ENCODE results near the gene CAMTA1.

The CAMTA1 gene

DNA sequence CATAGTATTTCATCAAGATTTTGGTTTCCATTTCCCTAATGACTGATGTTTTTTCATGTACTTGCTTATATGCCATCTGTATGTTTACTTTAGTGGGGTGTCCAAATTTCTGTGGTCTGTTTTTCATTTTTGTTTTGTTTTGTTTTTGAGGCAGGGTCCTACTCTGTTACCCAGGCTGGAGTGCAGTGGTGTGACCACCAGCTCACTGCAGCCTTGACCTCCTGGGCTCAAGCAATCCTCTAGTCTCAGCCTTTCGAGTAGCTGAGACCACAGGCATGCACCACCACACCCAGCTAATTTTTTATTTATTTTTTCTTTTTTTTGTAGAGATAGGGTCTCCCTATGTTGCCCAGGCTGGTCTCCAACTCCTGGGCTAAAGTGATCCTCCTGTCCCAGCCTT is 607.9 kb downstream of the CAMTA1 start:
- DNase-seq (ENCODE audit: low read depth), result no peak
- no peak overlapping the region for H3K4me3 ChIP-seq (ENCODE audit: low read depth, low read length)
- TF ChIP-seq, protein P1, sequence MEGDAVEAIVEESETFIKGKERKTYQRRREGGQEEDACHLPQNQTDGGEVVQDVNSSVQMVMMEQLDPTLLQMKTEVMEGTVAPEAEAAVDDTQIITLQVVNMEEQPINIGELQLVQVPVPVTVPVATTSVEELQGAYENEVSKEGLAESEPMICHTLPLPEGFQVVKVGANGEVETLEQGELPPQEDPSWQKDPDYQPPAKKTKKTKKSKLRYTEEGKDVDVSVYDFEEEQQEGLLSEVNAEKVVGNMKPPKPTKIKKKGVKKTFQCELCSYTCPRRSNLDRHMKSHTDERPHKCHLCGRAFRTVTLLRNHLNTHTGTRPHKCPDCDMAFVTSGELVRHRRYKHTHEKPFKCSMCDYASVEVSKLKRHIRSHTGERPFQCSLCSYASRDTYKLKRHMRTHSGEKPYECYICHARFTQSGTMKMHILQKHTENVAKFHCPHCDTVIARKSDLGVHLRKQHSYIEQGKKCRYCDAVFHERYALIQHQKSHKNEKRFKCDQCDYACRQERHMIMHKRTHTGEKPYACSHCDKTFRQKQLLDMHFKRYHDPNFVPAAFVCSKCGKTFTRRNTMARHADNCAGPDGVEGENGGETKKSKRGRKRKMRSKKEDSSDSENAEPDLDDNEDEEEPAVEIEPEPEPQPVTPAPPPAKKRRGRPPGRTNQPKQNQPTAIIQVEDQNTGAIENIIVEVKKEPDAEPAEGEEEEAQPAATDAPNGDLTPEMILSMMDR (IDR thresholded peaks at IDR 0.05; ENCODE audit: insufficient read depth, low read depth, low read length, missing control alignments), result no peak

GRCh38 chr1:7395251-7395650 is 610.0 kb downstream of the CAMTA1 start:
- DNase-seq (ENCODE audit: low read depth), result no peak
- TF ChIP-seq, protein P1 (IDR thresholded peaks at IDR 0.05; ENCODE audit: insufficient read depth, low read depth, low read length, missing control alignments), result no peak
- H3K4me3 ChIP-seq (ENCODE audit: low read depth, low read length), result no peak overlapping the region

GRCh38 chr1:7398982-7399381 is 613.7 kb downstream of the CAMTA1 start:
- no peak for DNase-seq (ENCODE audit: low read depth)

DNA sequence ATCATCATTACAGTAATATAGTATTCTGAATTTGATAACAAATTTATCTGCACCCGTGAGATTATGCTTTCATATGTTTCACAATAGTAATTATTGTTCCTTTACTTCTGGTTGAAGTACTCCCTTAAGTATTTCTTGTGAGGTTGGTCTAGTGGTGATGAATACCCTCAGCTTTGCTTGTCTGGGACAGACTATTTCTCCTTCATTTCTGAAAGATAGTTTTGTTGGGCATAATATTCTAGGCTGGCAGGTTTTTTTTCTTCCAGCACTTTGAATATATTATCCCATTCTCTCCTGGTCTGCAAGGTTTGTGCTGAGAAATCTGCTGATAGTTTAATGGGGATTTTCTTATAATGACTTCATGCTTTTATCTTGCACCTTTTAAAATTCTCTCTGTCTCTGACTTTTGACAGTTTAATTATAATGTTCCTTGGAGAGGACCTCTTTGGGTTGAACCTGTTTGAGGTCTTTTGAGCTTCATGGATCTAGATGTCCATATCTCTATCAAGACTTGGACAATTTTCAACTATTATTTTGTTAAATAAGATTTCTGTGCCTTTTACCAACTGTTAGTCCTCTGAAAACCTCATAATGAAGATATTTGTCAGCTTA is 614.4 kb downstream of the CAMTA1 start:
- no peak for DNase-seq (ENCODE audit: low read depth)
- TF ChIP-seq, protein P1 (IDR thresholded peaks at IDR 0.05; ENCODE audit: insufficient read depth, low read depth, low read length, missing control alignments), result no peak
- H3K4me3 ChIP-seq (ENCODE audit: low read depth, low read length), result no peak overlapping the region

More at GRCh38 chr1:7398982-7399381, 613.7 kb downstream of the CAMTA1 start:
- H3K4me3 ChIP-seq (ENCODE audit: low read depth, low read length), result no peak overlapping the region
- TF ChIP-seq, protein P1 (IDR thresholded peaks at IDR 0.05; ENCODE audit: insufficient read depth, low read depth, low read length, missing control alignments), result no peak

DNA sequence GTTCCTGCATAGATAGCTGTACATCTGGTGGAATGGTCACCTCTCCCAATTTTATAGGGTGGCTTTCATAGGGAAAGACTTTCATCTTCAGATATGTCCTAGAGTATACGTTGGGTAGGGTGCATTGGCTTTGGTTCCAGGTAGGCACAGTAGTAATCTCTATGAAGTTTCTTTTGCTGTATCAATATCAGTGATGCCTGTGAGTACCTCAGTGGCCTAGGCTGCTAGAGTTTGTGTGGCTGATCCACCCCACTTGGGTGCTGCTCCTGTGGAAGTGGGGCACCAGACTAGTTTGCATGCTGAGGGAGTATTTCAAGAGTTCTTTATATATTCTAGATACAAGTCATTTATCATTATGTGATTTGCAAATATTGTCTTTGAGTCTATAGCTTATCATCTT is 615.3 kb downstream of the CAMTA1 start:
- H3K4me3 ChIP-seq (ENCODE audit: low read depth, low read length), result no peak overlapping the region
- DNase-seq (ENCODE audit: low read depth), result no peak
- TF ChIP-seq, protein P1 (IDR thresholded peaks at IDR 0.05; ENCODE audit: insufficient read depth, low read depth, low read length, missing control alignments), result no peak

GRCh38 chr1:7401814-7402547 is 616.7 kb downstream of the CAMTA1 start:
- DNase-seq (ENCODE audit: low read depth), result no peak
- no peak overlapping the region for H3K4me3 ChIP-seq (ENCODE audit: low read depth, low read length)
- TF ChIP-seq, protein P1 (IDR thresholded peaks at IDR 0.05; ENCODE audit: insufficient read depth, low read depth, low read length, missing control alignments), result no peak

GRCh38 chr1:7402548-7402850 is 617.2 kb downstream of the CAMTA1 start:
- DNase-seq (ENCODE audit: low read depth), result peak; percentile 43

More at GRCh38 chr1:7402548-7402850, 617.2 kb downstream of the CAMTA1 start:
- no peak overlapping the region for H3K4me3 ChIP-seq (ENCODE audit: low read depth, low read length)
- TF ChIP-seq, protein P1 (IDR thresholded peaks at IDR 0.05; ENCODE audit: insufficient read depth, low read depth, low read length, missing control alignments), result no peak

Data from GM12865 (cell line).